PC-3 (cell line): ENCODE measurements around the gene CACNA1B. TPM values are rescaled to one million over a fixed set of nuclear protein-coding genes. Genes with fewer than 3 reads are reported as not detected.

Experiments
- ATAC-seq: fragments of 200-7000 bp; cut with Tn5 transposase; 2 replicates; pipeline ENCODE4 v1.9.1; 2020; ENCODE audit warnings: mild to moderate bottlenecking, moderate library complexity
- BruUV-seq: library from RNA; stranded (reverse); fragments of 400-500 nt; replicated peaks from 2 replicates; lab custom pipeline; 2021; lab: Mats Ljungman, UMichigan
- CTCF ChIA-PET: fragments of 300-600 bp; sonication (Branson Sonifier 250); formaldehyde crosslinking; loops from one replicate; lab custom pipeline; 2022; ENCODE audit warnings: antibody characterized with exemption; lab: Charles Lee
- POLR2A ChIA-PET: fragments of 300-600 bp; sonication (Branson Sonifier 250); formaldehyde crosslinking; loops from one replicate; lab custom pipeline; 2022; ENCODE audit warnings: antibody characterized with exemption; ENCODE audit not compliant: unreplicated experiment; lab: Charles Lee
- DNase-seq: peaks from one replicate; pipeline ENCODE4 v3.0.0-alpha.2; 2015
- H2AFZ ChIP-seq: fragments of 300-600 bp; sonication (generic); 2 replicates; pipeline ENCODE4 v1.6.0; 2016; ENCODE audit warnings: antibody characterized with exemption, low read length
- H3F3A ChIP-seq: fragments of 300-600 bp; sonication (generic); one replicate; pipeline ENCODE4 v1.6.0; 2017; ENCODE audit warnings: antibody characterized with exemption, low read length, control low read depth, mild to moderate bottlenecking; ENCODE audit not compliant: unreplicated experiment
- H3K27ac ChIP-seq: fragments of 300-600 bp; sonication (generic); 2 replicates; pipeline ENCODE4 v1.5.1; 2016; ENCODE audit warnings: mild to moderate bottlenecking, low read length
- H3K27me3 ChIP-seq: fragments of 300-600 bp; sonication (generic); 2 replicates; pipeline ENCODE4 v1.6.1; 2016; ENCODE audit warnings: low read length, mixed read lengths
- H3K36me3 ChIP-seq: fragments of 300-600 bp; sonication (generic); 2 replicates; pipeline ENCODE4 v1.6.1; 2016; ENCODE audit warnings: low read depth, mixed run types, low read length, mixed read lengths
- H3K4me1 ChIP-seq: fragments of 300-600 bp; sonication (generic); 2 replicates; pipeline ENCODE4 v1.5.1; 2016; ENCODE audit warnings: low read length; ENCODE audit not compliant: insufficient read depth
- H3K4me2 ChIP-seq: fragments of 300-600 bp; sonication (generic); 2 replicates; pipeline ENCODE4 v1.6.0; 2016; ENCODE audit warnings: low read length
- H3K4me3 ChIP-seq: fragments of 300-600 bp; sonication (generic); 2 replicates; pipeline ENCODE4 v1.5.1; 2016; ENCODE audit warnings: mild to moderate bottlenecking, low read length, mixed read lengths
- H3K79me2 ChIP-seq: fragments of 300-600 bp; sonication (generic); 2 replicates; pipeline ENCODE4 v1.6.1; 2017; ENCODE audit warnings: low read length, mixed read lengths
- H3K9ac ChIP-seq: fragments of 300-600 bp; sonication (generic); 2 replicates; pipeline ENCODE4 v1.6.0; 2016; ENCODE audit warnings: mild to moderate bottlenecking, low read length
- H3K9me2 ChIP-seq: fragments of 300-600 bp; sonication (generic); replicated peaks from 2 replicates; pipeline ENCODE4 v1.6.1; 2016; ENCODE audit warnings: mixed run types, low read length, mixed read lengths
- H3K9me3 ChIP-seq: fragments of 300-600 bp; sonication (generic); 2 replicates; pipeline ENCODE4 v1.6.1; 2016; ENCODE audit warnings: low read length, mixed read lengths
- H4K20me1 ChIP-seq: fragments of 300-600 bp; sonication (generic); 2 replicates; pipeline ENCODE4 v1.6.1; 2016; ENCODE audit warnings: low read length, mixed read lengths
- CTCF ChIP-seq: fragments of 300-600 bp; sonication (generic); conservative IDR thresholded peaks from 2 replicates; pipeline ENCODE4 v1.5.1; 2017; ENCODE audit warnings: antibody characterized with exemption, low read depth, mild to moderate bottlenecking, low read length
- EZH2 ChIP-seq: fragments of 300-600 bp; sonication (generic); IDR thresholded peaks from one replicate; pipeline ENCODE4 v1.6.1; 2017; ENCODE audit warnings: antibody characterized with exemption, mild to moderate bottlenecking, low read length; ENCODE audit not compliant: unreplicated experiment
- EZH2phosphoT487 ChIP-seq: fragments of 300-600 bp; sonication (generic); IDR thresholded peaks from 2 replicates; pipeline ENCODE4 v1.6.1; 2018; ENCODE audit warnings: mild to moderate bottlenecking, antibody characterized with exemption, low read length, borderline replicate concordance
- intact Hi-C: fragments of 100-400 bp; cut with micrococcal nuclease; formaldehyde crosslinking; loops from 2 replicates; pipeline ENCODE4 v1.9.0; 2023
- total RNA-seq: library from RNA; depleted of rRNA; stranded (reverse); fragments of >200 nt; gene quantifications from 2 replicates; pipeline ENCODE4 v1.2.3, GENCODE V29; 2014

The CACNA1B gene
- total RNA-seq, 1 experiment from 2014 or later, result not detected

DNA sequence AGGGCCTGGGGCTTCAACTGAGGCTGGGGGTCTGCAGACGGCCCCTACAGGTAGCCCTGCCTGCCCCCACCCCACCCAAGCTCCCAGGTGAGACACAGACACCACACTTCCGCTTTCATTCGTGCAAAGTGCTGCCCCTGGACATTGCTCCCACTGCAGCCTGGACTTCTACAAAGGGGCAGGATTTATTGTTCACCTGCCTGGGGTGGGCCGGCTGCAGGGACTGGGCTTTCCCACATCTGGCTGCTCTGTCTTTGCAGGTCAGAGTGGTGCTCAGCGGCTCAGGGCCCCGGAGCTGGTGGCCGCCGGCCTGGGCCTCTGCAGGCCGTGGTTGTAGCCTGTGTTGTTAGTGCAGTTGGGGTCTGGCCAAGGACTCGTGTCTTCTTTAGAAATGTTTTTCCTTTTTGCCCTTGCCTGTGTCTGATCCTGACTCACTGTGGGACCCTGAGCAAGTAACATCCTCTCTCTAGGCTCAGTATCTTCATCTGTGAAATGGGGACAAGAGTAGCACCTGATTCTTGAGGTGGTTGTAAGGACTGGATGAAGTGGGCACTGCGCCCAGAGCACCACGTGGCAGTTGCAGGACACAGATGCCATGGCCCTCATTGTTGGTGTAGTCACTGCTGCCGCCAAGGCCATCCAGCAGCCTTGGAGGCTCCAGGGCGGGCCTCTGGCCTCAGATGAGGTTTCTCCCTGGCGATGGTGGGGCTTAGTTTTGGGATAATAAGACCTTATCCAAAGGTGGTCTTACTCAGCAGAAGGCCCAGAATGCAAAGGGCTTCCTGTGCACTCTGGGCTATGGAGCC lies 143.9 kb downstream of the CACNA1B start:
- no peak overlapping the region for H3K9ac ChIP-seq
- H2AFZ ChIP-seq, result no peak overlapping the region
- H3F3A ChIP-seq, result no peaks in the 10 kb centered on the region
- ChIA-PET POLR2A (no interaction called here), CTCF (no interaction called here)
- intact Hi-C loops, result no loop called here
- no peaks in the 10 kb centered on the region for H3K9me3 ChIP-seq
- no TSS peak for BruUV-seq
- H3K9me2 ChIP-seq, result no peaks in the 10 kb centered on the region
- no peaks in the 10 kb centered on the region for H4K20me1 ChIP-seq
- no peaks in the 10 kb centered on the region for H3K79me2 ChIP-seq
- H3K36me3 ChIP-seq, result no peaks in the 10 kb centered on the region
- DNase-seq (no peak), ATAC-seq (no peak)
- H3K4me1 ChIP-seq, result no peaks in the 10 kb centered on the region
- H3K27ac ChIP-seq, result no peak overlapping the region
- peaks cover 16% of the 10 kb centered on the region for H3K27me3 ChIP-seq
- H3K4me3 ChIP-seq, result no peak overlapping the region
- H3K4me2 ChIP-seq, result no peak overlapping the region
- TF ChIP-seq EZH2phosphoT487, result no peak

DNA sequence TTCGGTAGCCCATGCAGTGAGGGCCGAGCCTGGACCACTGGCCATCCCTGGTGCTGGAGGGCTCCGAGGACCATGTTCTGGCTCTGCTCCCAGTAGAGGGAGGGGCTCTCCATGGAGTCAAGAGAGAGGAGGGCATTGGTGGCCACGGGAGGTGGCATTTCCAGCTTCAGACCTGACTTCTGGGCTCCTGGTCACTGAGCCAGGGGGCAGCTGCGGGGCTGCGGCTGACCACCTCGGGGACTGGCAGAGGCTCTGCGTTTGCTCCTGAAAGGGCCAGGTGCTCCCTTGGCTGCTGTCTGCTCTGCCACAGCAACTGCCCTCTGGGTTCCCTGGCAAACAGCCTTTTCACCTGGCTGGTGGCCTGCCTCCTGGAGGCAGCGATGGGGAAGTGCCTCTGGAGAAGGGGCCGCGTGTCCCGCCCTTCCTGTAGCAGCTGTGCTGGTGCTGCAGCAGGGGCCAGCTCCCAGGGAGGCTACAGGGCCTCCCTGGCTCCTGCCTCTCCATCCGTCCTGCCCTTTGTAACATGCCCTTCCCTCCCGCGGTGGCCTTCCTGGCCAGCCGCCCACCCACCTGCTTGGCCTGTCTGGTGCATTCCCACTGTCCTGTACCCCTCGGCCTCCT lies 144.6 kb downstream of the CACNA1B start:
- DNase-seq (peak; percentile 34), ATAC-seq (peak; percentile 35; the same call in 1 of the 2 replicates)
- H3K9me3 ChIP-seq, result no peaks in the 10 kb centered on the region
- ChIA-PET CTCF (no interaction called here), POLR2A (no interaction called here)
- H3K27me3 ChIP-seq, result peaks cover 16% of the 10 kb centered on the region
- TF ChIP-seq EZH2, result no peak
- peak; percentile 45 for TF ChIP-seq CTCF
- no peaks in the 10 kb centered on the region for H4K20me1 ChIP-seq
- no peak overlapping the region for H3K9ac ChIP-seq
- H3K79me2 ChIP-seq, result no peaks in the 10 kb centered on the region
- no peaks in the 10 kb centered on the region for H3K9me2 ChIP-seq
- no TSS peak for BruUV-seq
- no peak overlapping the region for H3K4me2 ChIP-seq
- H3K4me1 ChIP-seq, result no peaks in the 10 kb centered on the region
- H3K36me3 ChIP-seq, result no peaks in the 10 kb centered on the region
- no peaks in the 10 kb centered on the region for H3F3A ChIP-seq
- intact Hi-C loops, result no loop called here
- H2AFZ ChIP-seq, result no peak overlapping the region
- no peak overlapping the region for H3K27ac ChIP-seq
- no peak overlapping the region for H3K4me3 ChIP-seq

GRCh38 chr9:138022756-138023393 lies 145.3 kb downstream of the CACNA1B start:
- Histone ChIP-seq H3K27me3 (peaks cover 16% of the 10 kb centered on the region), H3K4me1 (no peaks in the 10 kb centered on the region), H3F3A (no peaks in the 10 kb centered on the region), H3K36me3 (no peaks in the 10 kb centered on the region), H3K79me2 (no peaks in the 10 kb centered on the region), H3K9me3 (no peaks in the 10 kb centered on the region), H2AFZ (no peak overlapping the region), H3K9ac (no peak overlapping the region), H3K9me2 (no peaks in the 10 kb centered on the region), H3K4me3 (no peak overlapping the region), H3K27ac (no peak overlapping the region), H4K20me1 (no peaks in the 10 kb centered on the region), H3K4me2 (no peak overlapping the region)
- TF ChIP-seq CTCF, result no peak
- TF ChIP-seq EZH2, result no peak
- no peak for TF ChIP-seq EZH2phosphoT487
- intact Hi-C loops, result no loop called here
- no TSS peak for BruUV-seq
- ChIA-PET CTCF (no interaction called here), POLR2A (no interaction called here)
- no peak for DNase-seq
- no peak for ATAC-seq
